NCI-H226 (cell line): Measurements from ENCODE around the gene GJB5.

ENCODE experiments used
- DNase-seq: peaks from one replicate; pipeline ENCODE4 v3.0.0-alpha.2; 2015

Gene GJB5

DNA sequence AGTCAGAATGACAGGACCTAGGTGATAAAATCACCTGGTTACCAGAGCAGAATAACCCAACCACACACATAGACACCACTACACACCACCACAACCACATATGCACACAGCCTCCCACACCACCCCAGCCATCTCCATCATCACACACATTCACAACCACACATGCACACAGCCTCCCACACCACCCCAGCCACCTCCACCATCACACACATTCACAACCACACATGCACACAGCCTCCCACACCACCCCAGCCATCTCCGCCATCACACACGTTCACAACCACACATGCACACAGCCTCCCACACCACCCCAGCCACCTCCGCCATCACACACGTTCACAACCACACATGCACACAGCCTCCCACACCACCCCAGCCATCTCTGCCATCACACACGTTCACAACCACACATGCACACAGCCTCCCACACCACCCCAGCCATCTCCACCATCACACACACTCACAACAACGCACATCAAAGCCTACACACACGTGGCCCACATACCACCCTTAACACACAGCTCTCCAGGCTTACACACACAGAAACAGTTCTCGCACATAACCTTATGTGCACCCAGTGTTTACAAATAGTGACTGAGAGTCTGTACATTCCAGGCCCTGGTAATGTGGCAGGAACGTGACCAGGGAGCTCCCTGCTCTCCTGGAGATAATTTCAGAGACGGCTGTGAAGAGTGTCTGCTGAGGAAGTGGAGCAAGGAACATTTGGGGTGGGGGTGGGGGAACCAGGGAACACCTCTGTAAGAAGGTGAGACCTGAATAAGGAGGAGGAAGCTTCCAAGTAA, 22.9 kb downstream of the GJB5 start:
- no peak for DNase-seq

- DNase-seq = no peak
Measured at GRCh38 chr1:34778381-34778780, 23.5 kb downstream of the GJB5 start.

- DNase-seq = no peak
Measured at GRCh38 chr1:34779005-34779404, 24.2 kb downstream of the GJB5 start.

DNA sequence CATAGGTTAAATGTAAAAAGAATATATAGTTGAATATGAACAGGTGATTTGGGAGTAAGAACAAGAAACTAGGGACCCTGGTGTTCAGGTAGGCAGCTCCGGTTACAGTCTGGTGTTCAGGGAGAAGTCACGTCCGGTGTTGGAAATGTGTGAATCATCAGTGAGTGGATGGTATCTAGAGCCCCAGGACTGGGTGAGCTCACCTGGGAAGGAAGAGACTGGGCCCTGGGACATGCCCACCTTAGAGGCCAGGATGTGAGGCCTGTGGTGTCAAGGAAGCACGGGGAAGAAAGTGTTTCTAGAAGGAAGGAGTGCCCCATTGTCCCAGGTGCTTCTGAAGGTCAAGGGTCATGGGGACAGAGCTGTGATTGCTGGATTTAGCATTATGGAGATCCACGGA, 24.7 kb downstream of the GJB5 start:
- DNase-seq = peak; percentile 41

GRCh38 chr1:34779962-34780361, 25.1 kb downstream of the GJB5 start:
- no peak for DNase-seq

DNA sequence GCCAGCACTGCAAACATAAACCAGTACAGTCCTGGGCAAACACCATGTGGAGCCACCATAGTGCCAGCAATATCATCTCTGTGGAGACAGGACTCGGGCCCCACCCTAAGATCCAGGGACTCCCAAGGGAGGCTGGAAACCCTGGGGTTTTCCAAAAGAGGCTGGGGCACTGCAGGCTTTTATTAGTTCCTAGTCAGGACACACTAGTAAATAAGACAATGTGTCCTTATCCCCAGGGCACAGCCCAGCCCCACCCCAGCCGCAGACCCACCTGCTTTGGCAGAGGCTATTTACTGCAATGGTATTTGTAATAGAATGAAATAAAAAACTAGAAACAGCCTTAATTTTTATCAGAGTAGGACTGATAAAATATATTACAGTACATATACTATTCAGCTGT, 25.7 kb downstream of the GJB5 start:
- DNase-seq = no peak

GRCh38 chr1:34781071-34781843, 26.4 kb downstream of the GJB5 start, which contains the start of gene GJB3:
GJB3 (plus strand) TSS chr1:34781214; CDS start chr1:34784763, 3,549 bp downstream.
- DNase-seq = no peak

- DNase-seq = no peak
Measured at GRCh38 chr1:34781844-34782391, 27.1 kb downstream of the GJB5 start.

DNA sequence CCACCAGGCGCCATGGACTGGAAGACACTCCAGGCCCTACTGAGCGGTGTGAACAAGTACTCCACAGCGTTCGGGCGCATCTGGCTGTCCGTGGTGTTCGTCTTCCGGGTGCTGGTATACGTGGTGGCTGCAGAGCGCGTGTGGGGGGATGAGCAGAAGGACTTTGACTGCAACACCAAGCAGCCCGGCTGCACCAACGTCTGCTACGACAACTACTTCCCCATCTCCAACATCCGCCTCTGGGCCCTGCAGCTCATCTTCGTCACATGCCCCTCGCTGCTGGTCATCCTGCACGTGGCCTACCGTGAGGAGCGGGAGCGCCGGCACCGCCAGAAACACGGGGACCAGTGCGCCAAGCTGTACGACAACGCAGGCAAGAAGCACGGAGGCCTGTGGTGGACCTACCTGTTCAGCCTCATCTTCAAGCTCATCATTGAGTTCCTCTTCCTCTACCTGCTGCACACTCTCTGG, 29.9 kb downstream of the GJB5 start:
- no peak for DNase-seq

DNA sequence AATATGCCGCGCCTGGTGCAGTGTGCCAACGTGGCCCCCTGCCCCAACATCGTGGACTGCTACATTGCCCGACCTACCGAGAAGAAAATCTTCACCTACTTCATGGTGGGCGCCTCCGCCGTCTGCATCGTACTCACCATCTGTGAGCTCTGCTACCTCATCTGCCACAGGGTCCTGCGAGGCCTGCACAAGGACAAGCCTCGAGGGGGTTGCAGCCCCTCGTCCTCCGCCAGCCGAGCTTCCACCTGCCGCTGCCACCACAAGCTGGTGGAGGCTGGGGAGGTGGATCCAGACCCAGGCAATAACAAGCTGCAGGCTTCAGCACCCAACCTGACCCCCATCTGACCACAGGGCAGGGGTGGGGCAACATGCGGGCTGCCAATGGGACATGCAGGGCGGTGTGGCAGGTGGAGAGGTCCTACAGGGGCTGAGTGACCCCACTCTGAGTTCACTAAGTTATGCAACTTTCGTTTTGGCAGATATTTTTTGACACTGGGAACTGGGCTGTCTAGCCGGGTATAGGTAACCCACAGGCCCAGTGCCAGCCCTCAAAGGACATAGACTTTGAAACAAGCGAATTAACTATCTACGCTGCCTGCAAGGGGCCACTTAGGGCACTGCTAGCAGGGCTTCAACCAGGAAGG, 30.5 kb downstream of the GJB5 start:
- no peak for DNase-seq

GRCh38 chr1:34785875-34786470, 31.1 kb downstream of the GJB5 start:
- DNase-seq = no peak

GRCh38 chr1:34786521-34787325, 31.9 kb downstream of the GJB5 start:
- DNase-seq = peak; percentile 37

GRCh38 chr1:34787461-34788420, 32.9 kb downstream of the GJB5 start:
- peak; percentile 33 for DNase-seq

DNA sequence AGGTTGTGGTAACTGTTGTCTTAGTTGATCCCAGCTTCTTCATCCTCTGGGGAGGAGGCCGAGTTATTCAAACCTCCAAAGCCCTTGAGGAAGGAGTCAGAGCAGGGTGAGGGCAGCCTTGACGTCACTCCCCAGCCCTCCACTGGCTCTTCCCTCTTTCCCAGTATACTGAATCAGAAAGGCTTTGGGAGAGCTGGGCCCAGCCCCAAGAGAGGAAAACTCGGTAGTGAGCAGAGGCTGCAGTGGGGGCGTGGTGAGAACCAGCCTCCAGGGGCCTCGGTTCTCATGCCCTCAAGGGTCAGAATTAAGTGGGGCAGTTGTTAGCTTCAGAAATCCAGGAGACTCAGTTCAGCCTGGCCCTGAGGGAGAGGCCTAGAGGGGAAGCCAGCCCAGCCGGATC, 36.1 kb downstream of the GJB5 start:
- no peak for DNase-seq

DNA sequence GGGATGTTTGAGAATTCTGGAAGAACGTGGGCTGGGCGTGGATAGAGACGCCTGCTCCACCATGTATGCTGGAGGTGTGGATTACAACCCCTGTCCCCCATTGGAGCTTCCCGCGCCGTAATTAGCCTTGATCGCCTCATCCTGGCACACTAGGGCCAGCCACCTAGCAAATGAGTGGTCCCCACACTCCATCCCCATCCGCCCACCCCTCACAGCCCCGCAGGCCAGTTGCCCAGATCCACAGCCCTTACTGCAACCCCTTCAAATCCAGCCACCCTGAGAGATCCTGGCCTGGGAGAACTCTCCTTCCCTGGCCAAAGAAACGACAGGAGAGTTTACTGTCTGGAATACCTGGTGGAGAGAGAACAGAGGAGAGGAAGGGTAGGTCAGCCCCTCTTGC, 37.6 kb downstream of the GJB5 start:
- no peak for DNase-seq

GRCh38 chr1:34792868-34793727, 38.3 kb downstream of the GJB5 start, which contains the start of gene GJA4:
GJA4 (plus strand) TSS chr1:34792999; CDS start chr1:34794214, 1,215 bp downstream.
- no peak for DNase-seq

DNA sequence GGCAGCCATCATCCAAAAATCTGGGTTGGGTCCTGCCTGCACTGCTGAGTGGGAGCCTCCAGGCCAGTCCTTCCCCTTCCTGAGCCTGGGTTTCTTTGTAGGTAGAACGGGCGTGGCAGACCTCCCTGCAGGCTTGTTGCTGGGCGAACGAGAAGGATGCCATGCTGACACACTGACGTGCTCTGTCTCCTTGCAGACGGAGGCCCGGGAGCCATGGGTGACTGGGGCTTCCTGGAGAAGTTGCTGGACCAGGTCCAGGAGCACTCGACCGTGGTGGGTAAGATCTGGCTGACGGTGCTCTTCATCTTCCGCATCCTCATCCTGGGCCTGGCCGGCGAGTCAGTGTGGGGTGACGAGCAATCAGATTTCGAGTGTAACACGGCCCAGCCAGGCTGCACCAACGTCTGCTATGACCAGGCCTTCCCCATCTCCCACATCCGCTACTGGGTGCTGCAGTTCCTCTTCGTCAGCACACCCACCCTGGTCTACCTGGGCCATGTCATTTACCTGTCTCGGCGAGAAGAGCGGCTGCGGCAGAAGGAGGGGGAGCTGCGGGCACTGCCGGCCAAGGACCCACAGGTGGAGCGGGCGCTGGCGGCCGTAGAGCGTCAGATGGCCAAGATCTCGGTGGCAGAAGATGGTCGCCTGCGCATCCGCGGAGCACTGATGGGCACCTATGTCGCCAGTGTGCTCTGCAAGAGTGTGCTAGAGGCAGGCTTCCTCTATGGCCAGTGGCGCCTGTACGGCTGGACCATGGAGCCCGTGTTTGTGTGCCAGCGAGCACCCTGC, 39.3 kb downstream of the GJB5 start:
- no peak for DNase-seq

DNA sequence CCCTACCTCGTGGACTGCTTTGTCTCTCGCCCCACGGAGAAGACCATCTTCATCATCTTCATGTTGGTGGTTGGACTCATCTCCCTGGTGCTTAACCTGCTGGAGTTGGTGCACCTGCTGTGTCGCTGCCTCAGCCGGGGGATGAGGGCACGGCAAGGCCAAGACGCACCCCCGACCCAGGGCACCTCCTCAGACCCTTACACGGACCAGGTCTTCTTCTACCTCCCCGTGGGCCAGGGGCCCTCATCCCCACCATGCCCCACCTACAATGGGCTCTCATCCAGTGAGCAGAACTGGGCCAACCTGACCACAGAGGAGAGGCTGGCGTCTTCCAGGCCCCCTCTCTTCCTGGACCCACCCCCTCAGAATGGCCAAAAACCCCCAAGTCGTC, 39.9 kb downstream of the GJB5 start:
- no peak for DNase-seq

GRCh38 chr1:34795916-34796315, 41.1 kb downstream of the GJB5 start:
- no peak for DNase-seq
